IMR-90 (cell line): ENCODE data around the gene PANK2. TPM values are rescaled to one million over a fixed set of nuclear protein-coding genes. Genes with fewer than 3 reads are reported as not detected.

Experiments used
- ATAC-seq: fragments of 200-7000 bp; cut with Tn5 transposase; 2 replicates; pipeline ENCODE4 v1.9.1; 2020; ENCODE audit warnings: low read depth, mild to moderate bottlenecking, moderate library complexity
- BruUV-seq: library from RNA; stranded (reverse); fragments of 400-500 nt; replicated peaks from 2 replicates; lab custom pipeline; 2021; lab: Mats Ljungman, UMichigan
- CTCF ChIA-PET: fragments of 300-600 bp; formaldehyde crosslinking; extraction: SDS; loops from one replicate; lab custom pipeline; 2021; ENCODE audit warnings: antibody characterized with exemption; lab: Yijun Ruan, JAX
- POLR2A ChIA-PET: fragments of 300-600 bp; sonication (Branson Sonifier 250); formaldehyde crosslinking; loops from one replicate; lab custom pipeline; 2022; ENCODE audit warnings: antibody characterized with exemption; ENCODE audit not compliant: unreplicated experiment; lab: Charles Lee
- DNase-seq: peaks from one replicate; pipeline ENCODE4 v3.0.0; 2013
- H2AFZ ChIP-seq: replicated peaks from 2 replicates; pipeline ENCODE3; 2013; ENCODE audit warnings: low read length, mild to moderate bottlenecking; ENCODE audit not compliant: poor library complexity
- H2AK5ac ChIP-seq: 2 replicates; pipeline ENCODE4 v1.6.1; 2013; ENCODE audit warnings: low read depth, low read length, inconsistent platforms
- H2AK9ac ChIP-seq: replicated peaks from 2 replicates; pipeline ENCODE3; 2013; ENCODE audit warnings: mild to moderate bottlenecking, low read depth, low read length, moderate library complexity; ENCODE audit not compliant: poor library complexity
- H2BK120ac ChIP-seq: 2 replicates; pipeline ENCODE4 v1.6.1; 2013; ENCODE audit warnings: low read depth, low read length, inconsistent platforms
- H2BK15ac ChIP-seq: 3 replicates; pipeline ENCODE4 v1.6.1; 2013; ENCODE audit warnings: low read depth, low read length, inconsistent platforms
- H2BK20ac ChIP-seq: 2 replicates; pipeline ENCODE4 v1.6.1; 2013; ENCODE audit warnings: low read depth, mild to moderate bottlenecking, inconsistent platforms, low read length, moderate library complexity
- H2BK5ac ChIP-seq: 2 replicates; pipeline ENCODE4 v1.6.1; 2013; ENCODE audit warnings: mild to moderate bottlenecking, low read depth, low read length, inconsistent platforms; ENCODE audit not compliant: poor library complexity, severe bottlenecking
- H3K14ac ChIP-seq: replicated peaks from 2 replicates; pipeline ENCODE4 v1.6.1; 2013; ENCODE audit warnings: low read depth, low read length, inconsistent platforms
- H3K18ac ChIP-seq: 2 replicates; pipeline ENCODE4 v1.6.1; 2013; ENCODE audit warnings: low read depth, low read length, control low read depth
- H3K23ac ChIP-seq: 2 replicates; pipeline ENCODE4 v1.6.1; 2013; ENCODE audit warnings: low read depth, low read length, inconsistent platforms
- H3K27ac ChIP-seq: 2 replicates; pipeline ENCODE4 v1.5.1; 2013; ENCODE audit warnings: mild to moderate bottlenecking, control low read depth, low read length; ENCODE audit not compliant: insufficient read depth
- H3K27me3 ChIP-seq: 2 replicates; pipeline ENCODE4 v1.6.1; 2013; ENCODE audit warnings: low read length; ENCODE audit not compliant: control insufficient read depth, insufficient read depth
- H3K36me3 ChIP-seq: 2 replicates; pipeline ENCODE4 v1.6.1; 2013; ENCODE audit warnings: low read length, mixed read lengths; ENCODE audit not compliant: control insufficient read depth, insufficient read depth
- H3K4ac ChIP-seq: 2 replicates; pipeline ENCODE4 v1.6.1; 2013; ENCODE audit warnings: low read depth, low read length, inconsistent platforms
- H3K4me1 ChIP-seq: 2 replicates; pipeline ENCODE4 v1.6.1; 2013; ENCODE audit warnings: low read length, mixed read lengths; ENCODE audit not compliant: control insufficient read depth, insufficient read depth
- H3K4me2 ChIP-seq: 2 replicates; pipeline ENCODE4 v1.6.1; 2013; ENCODE audit warnings: low read depth, mild to moderate bottlenecking, control low read depth, low read length, moderate library complexity
- H3K4me3 ChIP-seq: 2 replicates; pipeline ENCODE4 v1.5.1; 2013; ENCODE audit warnings: low read depth, mild to moderate bottlenecking, control low read depth, low read length, moderate library complexity; ENCODE audit not compliant: insufficient read depth
- H3K56ac ChIP-seq: 2 replicates; pipeline ENCODE4 v1.6.1; 2013; ENCODE audit warnings: low read length, inconsistent platforms; ENCODE audit not compliant: insufficient read depth; ENCODE audit errors: extremely low read depth
- H3K79me1 ChIP-seq, 2 experiments: 2 replicates each; pipeline ENCODE4 v1.6.1; 2013; ENCODE audit warnings: low read length in 2 of 2, inconsistent platforms in 1 of 2, low read depth in 1 of 2
- H3K9ac ChIP-seq: 2 replicates; pipeline ENCODE4 v1.6.1; 2013; ENCODE audit warnings: low read depth, low read length, control low read depth
- H3K9me1 ChIP-seq: 2 replicates; pipeline ENCODE4 v1.6.1; 2013; ENCODE audit warnings: low read length, inconsistent platforms; ENCODE audit not compliant: insufficient read depth
- H3K9me3 ChIP-seq: 2 replicates; pipeline ENCODE4 v1.6.1; 2013; ENCODE audit warnings: low read length; ENCODE audit not compliant: control insufficient read depth, insufficient read depth
- H4K20me1 ChIP-seq: 2 replicates; pipeline ENCODE4 v1.6.1; 2013; ENCODE audit warnings: low read length, inconsistent platforms; ENCODE audit not compliant: insufficient read depth
- H4K5ac ChIP-seq: 2 replicates; pipeline ENCODE4 v1.6.1; 2013; ENCODE audit warnings: mild to moderate bottlenecking, low read depth, low read length, control low read depth
- H4K8ac ChIP-seq, 2 experiments: 2 replicates each; pipeline ENCODE4 v1.6.1; 2013; ENCODE audit warnings: low read depth in 2 of 2, low read length in 2 of 2, control low read depth in 1 of 2, inconsistent platforms in 1 of 2
- H4K91ac ChIP-seq: 2 replicates; pipeline ENCODE4 v1.6.1; 2013; ENCODE audit warnings: low read depth, low read length, inconsistent platforms; ENCODE audit not compliant: insufficient read depth
- BHLHE40 ChIP-seq: fragments of 150-350 bp; IDR thresholded peaks from 2 replicates; pipeline ENCODE4 v1.6.1; 2016; ENCODE audit warnings: mild to moderate bottlenecking, low read depth, low read length
- CEBPB ChIP-seq: IDR thresholded peaks from 2 replicates; pipeline ENCODE4 v1.6.1; 2012; ENCODE audit warnings: low read depth, low read length, improper control_type of control experiment
- CHD1 ChIP-seq: IDR thresholded peaks from 2 replicates; pipeline ENCODE4 v1.6.1; 2012; ENCODE audit warnings: low read depth, low read length, improper control_type of control experiment
- ELK1 ChIP-seq: fragments of 150-350 bp; IDR thresholded peaks from 2 replicates; pipeline ENCODE4 v1.6.1; 2016; ENCODE audit warnings: low read depth, mild to moderate bottlenecking, low read length, moderate library complexity, borderline replicate concordance
- FOS ChIP-seq: fragments of 150-350 bp; IDR thresholded peaks from 2 replicates; pipeline ENCODE4 v1.6.1; 2016; ENCODE audit warnings: low read depth, low read length
- MAFK ChIP-seq: IDR thresholded peaks from 2 replicates; pipeline ENCODE4 v1.6.1; 2012; ENCODE audit warnings: low read depth, low read length, improper control_type of control experiment
- MAZ ChIP-seq: IDR thresholded peaks from 2 replicates; pipeline ENCODE4 v1.6.1; 2012; ENCODE audit warnings: low read depth, mild to moderate bottlenecking, low read length, improper control_type of control experiment, moderate library complexity, borderline replicate concordance
- MXI1 ChIP-seq: IDR thresholded peaks from 2 replicates; pipeline ENCODE4 v1.6.1; 2012; ENCODE audit warnings: low read depth, mild to moderate bottlenecking, low read length, moderate library complexity, borderline replicate concordance
- NFE2L2 ChIP-seq: fragments of 150-350 bp; IDR thresholded peaks from 2 replicates; pipeline ENCODE4 v1.6.1; 2016; ENCODE audit warnings: low read depth, mild to moderate bottlenecking, low read length
- POLR2A ChIP-seq: IDR thresholded peaks from 2 replicates; pipeline ENCODE4 v1.6.1; 2012; ENCODE audit warnings: mild to moderate bottlenecking, low read depth, low read length
- RAD21 ChIP-seq: IDR thresholded peaks from 2 replicates; pipeline ENCODE4 v1.6.1; 2012; ENCODE audit warnings: low read length, improper control_type of control experiment
- RCOR1 ChIP-seq: IDR thresholded peaks from 2 replicates; pipeline ENCODE4 v1.6.1; 2012; ENCODE audit warnings: mild to moderate bottlenecking, low read length, improper control_type of control experiment; ENCODE audit not compliant: insufficient replicate concordance
- RFX5 ChIP-seq: IDR thresholded peaks from 2 replicates; pipeline ENCODE4 v1.8.0; 2012; ENCODE audit warnings: low read depth, mild to moderate bottlenecking, low read length, moderate library complexity
- SMC3 ChIP-seq: fragments of 150-350 bp; IDR thresholded peaks from 2 replicates; pipeline ENCODE4 v1.6.1; 2016; ENCODE audit warnings: low read depth, mild to moderate bottlenecking, antibody characterized with exemption, low read length, moderate library complexity
- USF2 ChIP-seq: fragments of 150-350 bp; IDR thresholded peaks from 2 replicates; pipeline ENCODE4 v1.6.1; 2017; ENCODE audit warnings: mild to moderate bottlenecking, antibody characterized with exemption, low read length, low read depth
- WGBS, 2 experiments: methylation state at CpG; one replicate each; pipeline versions ENCODE4 v1.1.5 to v1.1.7; 2013; ENCODE audit warnings: missing lambda C conversion rate in 2 of 2; ENCODE audit not compliant: insufficient read length in 1 of 2; ENCODE audit errors: extremely low coverage in 2 of 2; 5-methylcytosine and 5-hydroxymethylcytosine counted together
- dilution Hi-C: fragments of 300-500 bp; cut with HindIII; formaldehyde crosslinking; loops from one replicate; pipeline ENCODE4 v1.14.3; 2018; ENCODE audit warnings: low sequenced_read_pairs; ENCODE audit not compliant: unreplicated experiment
- in situ Hi-C: fragments of 300-500 bp; cut with MboI; formaldehyde crosslinking; loops from 3 replicates; pipeline ENCODE4 v1.14.3; 2019; ENCODE audit warnings: low sequenced_read_pairs, inconsistent platforms, mixed read lengths
- intact Hi-C: fragments of 100-400 bp; cut with micrococcal nuclease; formaldehyde crosslinking; loops from 2 replicates; pipeline ENCODE4 v1.10.0; 2022
- polyA plus RNA-seq, 3 experiments: library from polyadenylated mRNA; depleted of rRNA; stranded (reverse); fragments of >200 nt; gene quantifications; 2 replicates each; pipeline ENCODE4 v1.2.3, GENCODE V29; 2012; ENCODE audit warnings: low replicate concordance in 1 of 3
- total RNA-seq: library from RNA; depleted of rRNA; stranded (reverse); fragments of >200 nt; gene quantifications from 2 replicates; pipeline ENCODE4 v1.2.3, GENCODE V29; 2012
- TF ChIP-seq, protein P1 (sequence below): conservative IDR thresholded peaks from 2 replicates; pipeline ENCODE4 v1.5.1; 2012; ENCODE audit warnings: mild to moderate bottlenecking, low read depth, low read length, improper control_type of control experiment

PANK2 gene
- total and polyA plus RNA-seq, 2 of the 4 experiments (the other 2 are of a cell fraction), result 17.7 to 28.1 TPM

- Histone ChIP-seq H2AFZ (no peak overlapping the region), H3K56ac (no peak overlapping the region; the same call in 1 of the 2 replicates), H2BK20ac (no peak overlapping the region), H3K23ac (no peak overlapping the region), H2BK120ac (no peak overlapping the region), H3K36me3 (peaks cover 47% of the 10 kb centered on the region), H3K27me3 (no peaks in the 10 kb centered on the region), H2BK15ac (no peak overlapping the region), H3K4ac (peak overlapping the region; percentile 19), H2AK5ac (no peak overlapping the region), H4K91ac (no peak overlapping the region; the same call in 1 of the 2 replicates), H4K8ac (peak overlapping the region in 1 of 2 experiments; percentile 62; a peak in 3 of 4 replicates), H3K27ac (peak overlapping the region; percentile 11; the same call in 1 of the 2 replicates), H4K20me1 (peaks cover 15% of the 10 kb centered on the region), H4K5ac (peak overlapping the region; percentile 25; the same call in 1 of the 2 replicates), H3K9ac (no peak overlapping the region), H2BK5ac (no peak overlapping the region), H3K9me1 (peaks cover 50% of the 10 kb centered on the region), H3K79me1 (peaks cover 11 to 80% of the 10 kb centered on the region in 2 experiments), H3K18ac (no peak overlapping the region), H3K14ac (no peak overlapping the region), H3K9me3 (no peaks in the 10 kb centered on the region), H3K4me1 (peaks cover 19% of the 10 kb centered on the region), H3K4me3 (no peak overlapping the region), H2AK9ac (peak overlapping the region; percentile 71), H3K4me2 (peak overlapping the region; percentile 54)
- DNase-seq (peak; percentile 29), ATAC-seq (no peak)
- CTCF ChIA-PET, result no interaction called here
- POLR2A ChIA-PET, result no interaction called here
- dilution Hi-C loops (no loop called here), in situ Hi-C loops (no loop called here), intact Hi-C loops (loop anchor here (5.0 kb wide), 2 partner anchors 80 to 155 kb away; no protein-coding TSS in a partner anchor)
- TF ChIP-seq ELK1 (no peak), SMC3 (no peak), MXI1 (no peak), MAFK (no peak), FOS (no peak), BHLHE40 (no peak), CEBPB (no peak), POLR2A (no peak), MAZ (no peak), CHD1 (no peak), USF2 (no peak), RCOR1 (no peak), NFE2L2 (no peak), RAD21 (no peak), RFX5 (no peak)
- TF ChIP-seq, protein P1, sequence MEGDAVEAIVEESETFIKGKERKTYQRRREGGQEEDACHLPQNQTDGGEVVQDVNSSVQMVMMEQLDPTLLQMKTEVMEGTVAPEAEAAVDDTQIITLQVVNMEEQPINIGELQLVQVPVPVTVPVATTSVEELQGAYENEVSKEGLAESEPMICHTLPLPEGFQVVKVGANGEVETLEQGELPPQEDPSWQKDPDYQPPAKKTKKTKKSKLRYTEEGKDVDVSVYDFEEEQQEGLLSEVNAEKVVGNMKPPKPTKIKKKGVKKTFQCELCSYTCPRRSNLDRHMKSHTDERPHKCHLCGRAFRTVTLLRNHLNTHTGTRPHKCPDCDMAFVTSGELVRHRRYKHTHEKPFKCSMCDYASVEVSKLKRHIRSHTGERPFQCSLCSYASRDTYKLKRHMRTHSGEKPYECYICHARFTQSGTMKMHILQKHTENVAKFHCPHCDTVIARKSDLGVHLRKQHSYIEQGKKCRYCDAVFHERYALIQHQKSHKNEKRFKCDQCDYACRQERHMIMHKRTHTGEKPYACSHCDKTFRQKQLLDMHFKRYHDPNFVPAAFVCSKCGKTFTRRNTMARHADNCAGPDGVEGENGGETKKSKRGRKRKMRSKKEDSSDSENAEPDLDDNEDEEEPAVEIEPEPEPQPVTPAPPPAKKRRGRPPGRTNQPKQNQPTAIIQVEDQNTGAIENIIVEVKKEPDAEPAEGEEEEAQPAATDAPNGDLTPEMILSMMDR, result no peak
- WGBS, 2 experiments, result no CpG with 5 or more reads among the region's 6 CpGs
- BruUV-seq, result no TSS peak
Observed at GRCh38 chr20:3932681-3933080, 43.5 kb downstream of the PANK2 start.
